Activated T-cell treated with anti-CD3 and anti-CD28 coated beads, Interleukin-2, amount 50 U/mL, for 72 hours (primary cell): ENCODE measurements around the gene ZNF587. TPM values are rescaled to one million over a fixed set of nuclear protein-coding genes. Genes with fewer than 3 reads are reported as not detected.
"Not testable (repeated sequence)": the region's sequence is repeated elsewhere in the genome, so short reads cannot be mapped to it uniquely, and the experiment has no call there.

Experiments used
- ATAC-seq, 2 donors: fragments of 150-1000 bp; cut with Tn5 transposase; replicated peaks in 1 of 2; 2 replicates each; pipeline ENCODE4 v1.10.0; 2021; ENCODE audit warnings: moderate library complexity in 2 of 2, mild to moderate bottlenecking in 1 of 2
- DNase-seq, 2 donors: peaks; one replicate each; pipeline ENCODE4 v3.0.0; 2021 to 2022; ENCODE audit warnings: mixed read lengths in 1 of 2
- H3K27ac Mint-ChIP-seq: one replicate; pipeline ENCODE4 v1.8.0; 2022; ENCODE audit warnings: mild to moderate bottlenecking, moderate library complexity, mixed read lengths
- H3K27me3 Mint-ChIP-seq: one replicate; pipeline ENCODE4 v1.8.0; 2022; ENCODE audit warnings: low read depth, mixed read lengths
- H3K36me3 Mint-ChIP-seq, 2 donors: one replicate each; pipeline ENCODE4 v1.8.0; 2022; ENCODE audit warnings: mixed read lengths in 2 of 2, mild to moderate bottlenecking in 1 of 2; ENCODE audit not compliant: insufficient read depth in 2 of 2
- H3K4me1 Mint-ChIP-seq: one replicate; pipeline ENCODE4 v1.8.0; 2022; ENCODE audit warnings: low read depth, mixed read lengths
- H3K4me3 Mint-ChIP-seq, 2 donors: one replicate each; pipeline ENCODE4 v1.8.0; 2022; ENCODE audit warnings: mild to moderate bottlenecking in 2 of 2, mixed read lengths in 2 of 2, moderate library complexity in 2 of 2
- H3K9me3 Mint-ChIP-seq, 2 donors: one replicate each; pipeline ENCODE4 v1.8.0; 2022; ENCODE audit warnings: mixed read lengths in 2 of 2
- total RNA-seq, 2 donors: library from RNA; stranded (reverse); gene quantifications; one replicate each; pipeline ENCODE4 v1.2.3, GENCODE V29; 2022

The ZNF587 gene
- total RNA-seq = 10 to 100 TPM; 31.5 to 32.5 TPM

DNA sequence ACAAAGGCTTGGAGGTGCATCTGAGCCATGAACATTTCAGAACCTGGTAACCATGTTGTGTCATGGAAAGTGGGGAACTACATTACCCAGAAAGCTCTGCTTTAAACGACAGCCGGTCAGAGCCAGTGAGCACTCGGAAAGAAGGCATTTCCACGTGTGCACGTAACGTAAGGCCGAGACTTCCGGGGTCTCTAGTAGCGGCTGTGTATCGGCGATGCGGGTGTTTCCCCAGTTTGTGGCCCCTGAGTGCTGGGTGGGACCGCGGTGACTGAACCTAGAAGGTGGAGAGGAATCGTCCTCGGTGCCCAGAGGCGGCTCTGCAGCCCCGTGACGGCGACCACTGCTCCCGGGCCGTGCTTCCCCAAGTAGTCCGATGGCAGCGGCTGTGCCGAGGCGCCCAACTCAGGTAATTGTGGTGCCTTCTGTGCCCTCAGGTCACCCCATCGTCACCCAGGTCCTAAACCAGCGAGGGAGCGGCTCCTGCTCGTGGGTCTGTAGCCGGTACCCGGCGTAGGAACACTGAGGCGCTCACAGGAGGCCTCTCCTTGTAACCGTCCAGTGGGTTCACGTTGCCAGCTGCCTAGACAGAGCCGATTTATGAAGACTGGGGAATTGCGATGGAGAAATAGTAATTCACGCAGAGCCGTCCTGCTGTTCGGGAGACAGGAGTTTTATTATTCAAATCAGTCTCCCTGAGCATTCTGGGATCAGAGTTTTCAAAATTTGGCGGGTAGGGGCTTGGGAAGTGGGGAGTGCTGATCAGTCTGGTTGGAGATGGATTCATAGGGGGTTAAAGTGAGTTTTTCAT is at the start of gene ZNF587:
Gene ZNF587, plus strand, starts transcription at position 194 of the 808 bp plus-strand sequence. Its CDS starts 180 bp downstream, at position 374.
- not testable (repeated sequence) for H3K27me3 Mint-ChIP-seq, H3K9me3 Mint-ChIP-seq
- Mint-ChIP-seq H3K4me1 (peaks cover 17% of the 10 kb centered on the region), H3K27ac (peak within 1 kb of the TSS; percentile 97), H3K36me3 (peaks cover 18 to 35% of the 10 kb centered on the region in 2 donors), H3K4me3 (peak within 1 kb of the TSS; percentile 89 to 92)
- ATAC-seq = peak; percentile 99
- peak; percentile 80 to 87 for DNase-seq

DNA sequence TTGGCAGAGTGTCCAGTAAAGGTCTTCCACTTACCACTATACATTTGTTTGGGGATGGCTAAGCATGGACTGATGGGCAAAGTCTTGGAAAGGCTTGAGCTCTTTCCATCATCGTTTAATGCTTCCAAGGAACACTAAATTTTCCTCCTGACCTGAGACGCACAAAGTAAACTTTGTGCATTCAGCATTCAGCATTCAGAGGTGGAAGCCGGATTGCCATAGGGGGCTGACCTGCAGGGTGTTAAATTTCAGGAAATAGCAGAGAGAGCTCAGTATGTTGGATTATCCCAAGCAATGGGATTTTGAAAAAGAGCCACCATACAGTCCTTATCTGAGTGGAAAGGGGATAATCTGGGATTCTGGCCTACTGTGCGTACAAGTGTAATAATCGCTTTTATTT is 49.0 kb upstream of the ZNF587 start:
- ATAC-seq (no peak), DNase-seq (no peak)
- no peaks in the 10 kb centered on the region for H3K27me3 Mint-ChIP-seq
- H3K27ac Mint-ChIP-seq = no peak overlapping the region
- no peaks in the 10 kb centered on the region for H3K9me3 Mint-ChIP-seq
- no peak overlapping the region for H3K4me3 Mint-ChIP-seq
- H3K36me3 Mint-ChIP-seq = peaks cover 6 to 24% of the 10 kb centered on the region in 2 donors
- peaks cover 15% of the 10 kb centered on the region for H3K4me1 Mint-ChIP-seq

DNA sequence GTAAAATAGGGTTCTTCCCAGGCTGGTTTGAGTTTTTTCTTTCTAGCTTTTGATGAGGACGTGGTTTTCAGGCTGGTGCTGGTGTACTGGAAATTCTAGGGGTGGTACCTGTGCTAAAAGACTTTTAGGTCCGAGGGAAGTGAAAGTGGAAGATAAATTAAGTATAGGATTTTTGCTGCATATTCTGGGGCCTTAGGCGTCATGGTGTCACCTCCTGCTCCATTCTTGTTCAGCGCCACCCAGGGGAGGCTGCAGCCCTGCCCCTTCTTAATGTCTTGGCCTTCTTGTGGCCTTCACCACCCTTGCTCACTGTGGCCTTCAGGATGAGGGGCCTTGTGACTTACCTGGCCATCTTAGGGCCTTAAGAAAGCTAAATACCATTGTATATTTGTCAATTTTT is 47.4 kb upstream of the ZNF587 start:
- Mint-ChIP-seq H3K36me3 (peaks cover 4 to 20% of the 10 kb centered on the region in 2 donors), H3K27ac (no peak overlapping the region)
- no peak for ATAC-seq

GRCh38 chr19:57803265-57803593 is 46.4 kb upstream of the ZNF587 start:
- ATAC-seq (no peak), DNase-seq (no peak)
- peak overlapping the region; percentile 27 for H3K27ac Mint-ChIP-seq
- peaks cover 15% of the 10 kb centered on the region for H3K4me1 Mint-ChIP-seq
- H3K4me3 Mint-ChIP-seq = peak overlapping the region; percentile 68 to 82
- H3K27me3 Mint-ChIP-seq = no peaks in the 10 kb centered on the region
- peaks cover 4 to 20% of the 10 kb centered on the region in 2 donors for H3K36me3 Mint-ChIP-seq
- H3K9me3 Mint-ChIP-seq = no peaks in the 10 kb centered on the region

More for the DNA sequence above, 47.4 kb upstream of the ZNF587 start:
- no peak overlapping the region for H3K4me3 Mint-ChIP-seq
- no peaks in the 10 kb centered on the region for H3K9me3 Mint-ChIP-seq
- H3K4me1 Mint-ChIP-seq = peaks cover 15% of the 10 kb centered on the region
- H3K27me3 Mint-ChIP-seq = no peaks in the 10 kb centered on the region
- no peak for DNase-seq

GRCh38 chr19:57803594-57804325 is 45.9 kb upstream of the ZNF587 start:
- ATAC-seq (peak in 1 of 2 donors; percentile 24), DNase-seq (no peak)
- peak overlapping the region; percentile 68 to 82 for H3K4me3 Mint-ChIP-seq
- no peaks in the 10 kb centered on the region for H3K9me3 Mint-ChIP-seq
- H3K27ac Mint-ChIP-seq = peak overlapping the region; percentile 27
- H3K27me3 Mint-ChIP-seq = no peaks in the 10 kb centered on the region
- H3K4me1 Mint-ChIP-seq = peaks cover 15% of the 10 kb centered on the region
- peaks cover 4 to 23% of the 10 kb centered on the region in 2 donors for H3K36me3 Mint-ChIP-seq

- ATAC-seq (no peak), DNase-seq (no peak)
- H3K27ac Mint-ChIP-seq = no peak overlapping the region
- H3K27me3 Mint-ChIP-seq = no peaks in the 10 kb centered on the region
- peaks cover 32% of the 10 kb centered on the region for H3K4me1 Mint-ChIP-seq
- H3K4me3 Mint-ChIP-seq = no peak overlapping the region
- H3K9me3 Mint-ChIP-seq = no peaks in the 10 kb centered on the region
- peaks cover 12 to 28% of the 10 kb centered on the region in 2 donors for H3K36me3 Mint-ChIP-seq
These were observed 42.1 kb upstream of the ZNF587 start for GRCh38 chr19:57807541-57807940.

GRCh38 chr19:57810410-57811295 is 39.0 kb upstream of the ZNF587 start:
- not testable (repeated sequence) for ATAC-seq, H3K4me3 Mint-ChIP-seq, DNase-seq, H3K27ac Mint-ChIP-seq, H3K9me3 Mint-ChIP-seq, H3K27me3 Mint-ChIP-seq
- peaks cover 47% of the 10 kb centered on the region for H3K4me1 Mint-ChIP-seq
- H3K36me3 Mint-ChIP-seq = peaks cover 16 to 19% of the 10 kb centered on the region in 2 donors

GRCh38 chr19:57812226-57812625 is 37.4 kb upstream of the ZNF587 start:
- Mint-ChIP-seq H3K4me3 (peak overlapping the region; percentile 95 to 96), H3K4me1 (peaks cover 58% of the 10 kb centered on the region), H3K27me3 (no peaks in the 10 kb centered on the region), H3K9me3 (no peaks in the 10 kb centered on the region), H3K27ac (peak overlapping the region; percentile 5), H3K36me3 (peaks cover 14% of the 10 kb centered on the region in 2 donors)
- DNase-seq (peak; percentile 12 to 22), ATAC-seq (peak; percentile 55 to 66)

DNA sequence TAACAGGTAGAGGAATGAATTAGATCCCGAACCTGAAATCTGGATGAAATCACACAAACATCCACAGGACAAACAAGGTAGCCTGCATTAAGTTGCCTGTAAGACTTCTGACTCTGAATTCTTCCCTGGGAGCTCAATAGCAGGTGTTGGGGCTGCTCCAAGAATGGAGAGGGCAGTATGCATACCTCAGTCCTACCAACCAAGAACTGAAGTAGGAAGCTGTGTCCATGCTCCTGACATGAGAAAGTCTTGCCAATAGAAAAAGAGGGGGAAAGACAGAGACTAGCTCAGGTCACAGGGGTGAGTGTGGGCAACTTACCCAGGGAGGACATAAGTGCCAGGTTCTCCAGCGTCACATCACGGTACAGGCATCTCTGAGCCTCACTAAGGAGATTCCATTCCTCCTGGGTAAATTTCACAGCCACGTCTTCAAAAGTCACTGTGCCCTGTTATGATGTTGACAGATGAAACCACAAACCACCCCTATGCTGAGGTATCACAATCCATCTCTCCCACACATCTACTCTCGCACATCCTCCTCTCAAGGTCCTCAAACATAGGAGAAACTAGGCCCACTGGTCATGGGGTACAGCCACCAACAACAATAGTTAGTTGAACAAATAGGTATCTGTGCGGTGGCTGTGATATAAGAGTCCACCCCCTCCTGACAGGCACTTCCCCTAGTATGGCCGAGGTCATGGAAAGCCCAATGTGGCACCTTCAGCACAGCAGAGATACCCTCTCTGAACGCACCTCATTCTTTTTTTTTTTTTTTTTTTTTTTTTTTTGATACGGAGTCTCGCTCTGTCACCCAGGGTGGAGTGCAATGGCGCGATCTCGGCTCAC is 36.5 kb upstream of the ZNF587 start:
- not testable (repeated sequence) for H3K27me3 Mint-ChIP-seq, H3K9me3 Mint-ChIP-seq, H3K27ac Mint-ChIP-seq
- Mint-ChIP-seq H3K36me3 (peaks cover 14% of the 10 kb centered on the region in 2 donors), H3K4me1 (peaks cover 59% of the 10 kb centered on the region), H3K4me3 (peak overlapping the region; percentile 95 to 96)
- DNase-seq (peak in 1 of 2 donors; percentile 17), ATAC-seq (peak; percentile 30 to 38)

DNA sequence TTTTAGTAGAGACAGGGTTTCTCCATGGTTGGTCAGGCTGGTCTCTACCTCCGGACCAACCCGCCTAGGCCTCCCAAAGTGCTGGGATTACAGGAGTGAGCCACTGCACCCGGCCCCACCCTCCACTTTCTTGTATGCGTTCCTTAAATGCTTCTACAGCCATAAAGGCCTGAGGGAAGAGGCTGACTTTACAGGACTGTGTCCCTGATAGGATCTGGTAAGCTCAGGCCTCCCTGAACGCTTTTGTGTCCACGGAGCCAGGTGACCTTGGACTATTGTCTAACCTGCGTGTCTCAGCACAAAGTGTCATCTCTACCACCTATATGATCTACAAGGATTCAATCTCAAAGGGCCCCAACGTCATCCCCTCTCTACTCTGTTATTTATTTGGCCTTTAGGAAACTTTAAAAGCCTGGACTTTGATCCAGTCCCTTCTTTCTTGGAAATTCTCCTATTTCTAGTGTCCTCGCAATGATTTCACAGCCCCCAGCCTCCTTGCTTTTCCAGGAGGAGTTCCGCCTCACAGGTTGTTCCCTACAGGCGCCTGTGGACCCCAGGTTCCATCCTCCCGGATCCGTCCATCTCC is 35.6 kb upstream of the ZNF587 start:
- ATAC-seq (no peak), DNase-seq (no peak)
- Mint-ChIP-seq H3K4me3 (peak overlapping the region; percentile 95 to 96), H3K9me3 (no peaks in the 10 kb centered on the region), H3K27me3 (no peaks in the 10 kb centered on the region), H3K27ac (peak overlapping the region; percentile 96), H3K4me1 (peaks cover 66% of the 10 kb centered on the region), H3K36me3 (peaks cover 11 to 14% of the 10 kb centered on the region in 2 donors)

GRCh38 chr19:57814505-57815246 is 35.0 kb upstream of the ZNF587 start, which contains the start of gene ZNF552:
Gene ZNF552 (minus strand): TSS chr19:57814913. CDS start chr19:57814743, 170 bp downstream.
- DNase-seq = peak; percentile 75 to 79
- Mint-ChIP-seq H3K27me3 (no peaks in the 10 kb centered on the region), H3K4me1 (peaks cover 61% of the 10 kb centered on the region), H3K36me3 (peaks cover 10 to 12% of the 10 kb centered on the region in 2 donors), H3K4me3 (peak within 1 kb of the TSS; percentile 95 to 96), H3K27ac (peak within 1 kb of the TSS; percentile 96), H3K9me3 (no peaks in the 10 kb centered on the region)
- peak; percentile 72 to 79 for ATAC-seq
